GM21619 (cell line): ENCODE data around the gene GDF15.

Experiments
- ATAC-seq: cut with Tn5 transposase; IDR thresholded peaks from one replicate; pipeline ENCODE4 v1.9.1; 2021; ENCODE audit not compliant: unreplicated experiment

The GDF15 gene

DNA sequence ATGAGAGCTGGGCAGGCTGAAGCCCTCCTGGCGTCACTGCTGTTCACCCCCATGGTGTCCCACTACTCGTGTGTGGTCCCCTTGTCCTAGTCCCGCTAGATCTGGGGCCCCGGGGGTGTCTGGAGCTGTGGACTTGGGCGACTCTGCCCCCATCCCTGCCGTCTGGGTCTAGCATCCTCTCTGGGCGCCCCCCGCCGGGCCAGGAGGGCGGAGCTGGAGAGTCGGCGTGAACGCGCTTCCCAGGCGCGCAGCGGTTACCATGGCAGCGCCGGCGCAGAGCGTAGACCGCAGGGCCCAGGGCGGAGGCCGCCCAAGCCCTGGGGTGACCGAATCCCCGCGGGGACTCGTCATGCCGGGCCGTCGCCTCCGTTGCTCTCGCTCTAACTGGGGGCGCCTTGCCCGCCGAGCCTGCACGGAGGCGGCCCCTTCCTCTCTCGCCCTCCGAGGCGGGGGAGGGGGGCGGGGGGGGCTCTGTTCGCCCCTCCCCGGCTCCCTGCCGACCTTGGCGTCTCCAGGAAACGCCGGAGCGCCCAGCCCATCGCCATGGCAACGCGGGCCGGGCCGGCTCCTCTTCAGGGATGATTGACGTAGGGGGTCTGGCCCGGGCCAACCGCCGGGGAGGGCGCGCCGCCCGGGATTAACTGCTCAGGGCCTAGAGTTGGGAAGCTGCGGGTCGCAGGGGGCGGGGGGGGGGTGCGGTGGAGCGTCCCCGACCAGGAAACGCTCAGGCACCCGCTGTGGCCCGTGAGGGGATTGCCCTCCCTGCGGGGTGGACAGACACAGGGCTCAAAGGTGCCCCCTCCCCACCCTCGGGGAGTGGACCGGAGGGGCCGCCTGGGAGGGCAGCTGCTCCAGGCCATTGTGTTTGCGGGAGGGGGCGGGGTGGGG, 43.1 kb downstream of the GDF15 start:
- peak; percentile 49 for ATAC-seq

DNA sequence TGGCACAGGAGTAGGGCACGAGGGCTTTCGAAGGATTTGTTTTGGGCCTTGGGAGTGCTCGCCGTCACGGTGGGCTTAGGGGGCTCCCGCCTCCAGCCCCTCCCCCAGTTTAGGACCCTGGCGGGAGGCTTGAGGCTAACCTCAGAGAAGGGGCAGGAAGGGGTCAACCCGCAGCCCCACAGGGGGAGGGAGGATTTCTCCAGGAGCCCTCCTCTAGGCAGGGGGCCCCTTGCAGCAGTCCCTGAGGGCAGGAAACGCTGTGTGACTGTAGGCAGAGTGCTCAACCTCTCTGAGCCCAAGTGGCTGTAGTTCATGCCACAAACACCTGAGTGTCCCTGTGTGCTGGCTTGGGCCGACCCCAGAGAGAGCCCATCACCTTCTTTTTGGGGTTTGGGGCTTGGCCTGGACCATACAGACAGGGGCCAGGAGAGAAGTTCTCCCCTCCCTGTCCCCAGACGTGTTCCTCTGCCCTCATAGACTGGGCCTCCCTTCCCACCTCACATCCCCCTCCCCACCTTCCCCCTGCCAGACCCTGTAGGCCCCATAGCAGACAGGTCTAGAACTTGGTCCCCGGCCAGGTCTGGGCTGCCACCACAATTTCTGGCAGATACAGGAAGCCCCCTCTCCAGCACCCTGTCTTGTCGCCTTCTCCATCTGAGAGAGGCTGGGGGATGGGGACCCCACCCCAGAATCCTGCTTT, 43.9 kb downstream of the GDF15 start:
- ATAC-seq = no peak

DNA sequence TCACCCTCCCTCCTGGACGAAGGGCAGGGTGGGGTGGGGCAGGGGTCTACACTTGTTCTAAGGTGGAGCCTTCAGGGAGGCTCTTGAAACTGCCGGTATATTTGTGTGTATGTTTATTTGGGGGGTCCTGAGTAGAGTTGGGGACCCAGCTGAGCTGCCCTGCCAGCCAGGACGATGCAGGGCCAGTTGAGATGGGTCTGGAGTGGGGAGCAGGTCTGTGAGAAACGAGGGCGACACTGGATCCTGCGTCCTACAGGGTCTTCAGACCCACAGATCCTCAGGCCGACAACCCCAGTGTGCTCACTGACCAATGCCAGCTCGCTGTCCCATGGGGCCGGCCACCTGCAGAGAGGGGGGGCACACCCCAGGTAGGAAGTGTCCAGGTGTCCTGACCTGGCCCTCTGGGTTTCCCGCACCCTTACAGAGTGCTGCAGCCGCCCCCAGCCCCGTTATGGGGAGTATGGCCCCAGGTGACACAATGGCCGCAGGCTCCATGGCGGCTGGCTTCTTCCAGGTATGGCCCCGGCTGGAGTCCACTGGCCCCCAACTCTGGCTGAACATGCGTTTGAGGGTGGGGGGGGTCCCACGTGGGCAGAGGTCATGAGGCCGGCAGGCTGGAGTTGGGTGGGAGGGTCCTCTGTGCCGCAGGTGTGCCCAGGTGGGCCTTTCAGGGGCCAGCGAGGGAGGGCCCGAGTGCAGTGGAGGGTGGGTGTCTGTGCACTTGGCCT, 44.6 kb downstream of the GDF15 start:
- ATAC-seq = no peak

DNA sequence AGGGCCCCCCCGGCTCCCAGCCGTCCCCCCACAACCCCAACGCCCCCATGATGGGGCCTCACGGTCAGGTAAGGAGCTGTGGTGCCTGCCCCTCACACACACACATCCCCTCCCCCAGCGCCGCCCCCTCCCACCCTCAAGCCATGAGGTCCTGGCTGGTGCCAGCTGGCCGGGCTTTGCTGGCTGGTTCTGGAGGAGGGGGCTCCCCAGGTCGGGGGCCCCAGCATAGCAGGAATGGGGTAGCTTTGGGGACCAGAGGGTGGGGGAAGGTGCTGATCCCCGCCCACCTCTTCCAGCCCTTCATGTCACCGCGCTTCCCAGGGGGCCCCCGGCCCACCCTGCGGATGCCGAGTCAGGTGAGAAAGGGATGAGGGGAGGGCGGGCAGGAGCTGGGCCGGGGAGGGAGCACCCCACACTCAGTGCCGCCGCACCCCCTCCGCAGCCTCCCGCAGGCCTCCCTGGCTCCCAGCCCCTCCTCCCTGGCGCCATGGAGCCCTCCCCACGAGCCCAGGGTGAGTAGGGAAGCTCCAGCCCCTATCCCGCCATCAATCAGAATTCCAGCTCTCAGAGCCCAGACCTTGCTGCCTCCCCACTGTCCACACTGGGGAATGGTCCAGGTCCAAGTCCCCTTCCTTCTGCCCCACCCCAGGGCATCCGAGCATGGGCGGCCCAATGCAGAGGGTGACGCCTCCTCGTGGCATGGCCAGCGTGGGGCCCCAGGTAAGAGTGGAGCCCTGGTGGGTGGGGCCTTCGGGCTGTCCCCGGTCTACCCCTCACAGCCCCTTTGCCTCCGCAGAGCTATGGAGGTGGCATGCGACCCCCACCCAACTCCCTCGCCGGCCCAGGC, 45.6 kb downstream of the GDF15 start:
- ATAC-seq = no peak

DNA sequence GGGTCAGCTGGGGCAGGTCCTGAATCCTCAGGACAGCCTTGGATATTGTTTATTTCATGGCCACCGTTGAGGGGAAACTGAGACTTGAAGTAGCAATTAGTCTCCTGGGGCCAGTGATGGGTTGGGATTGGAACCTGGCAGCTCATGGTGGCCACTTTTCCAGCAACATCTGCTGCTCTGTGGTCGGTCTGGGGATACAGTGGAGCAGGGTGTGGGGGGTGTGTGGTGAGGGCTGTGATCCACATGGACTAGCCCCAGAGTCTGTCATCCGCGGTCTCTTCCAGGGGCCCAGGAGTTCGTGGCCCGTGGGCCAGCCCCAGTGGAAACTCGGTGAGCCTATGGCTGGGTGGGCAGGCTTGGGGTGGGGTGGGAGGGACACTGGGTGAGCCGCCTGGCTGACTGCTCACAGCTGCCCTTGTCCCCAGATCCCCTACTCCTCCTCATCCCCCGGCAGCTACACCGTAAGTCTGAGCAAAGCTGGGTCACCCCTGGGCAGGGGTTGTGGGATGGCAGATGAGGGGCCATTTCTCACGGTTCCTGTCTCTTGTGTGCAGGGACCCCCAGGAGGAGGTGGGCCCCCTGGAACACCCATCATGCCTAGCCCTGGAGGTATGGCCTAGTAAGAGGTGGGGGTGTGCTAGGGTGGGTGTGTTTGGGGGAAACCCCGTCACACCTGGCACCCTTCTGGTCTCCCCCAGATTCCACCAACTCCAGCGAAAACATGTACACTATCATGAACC, 46.5 kb downstream of the GDF15 start:
- ATAC-seq = no peak

DNA sequence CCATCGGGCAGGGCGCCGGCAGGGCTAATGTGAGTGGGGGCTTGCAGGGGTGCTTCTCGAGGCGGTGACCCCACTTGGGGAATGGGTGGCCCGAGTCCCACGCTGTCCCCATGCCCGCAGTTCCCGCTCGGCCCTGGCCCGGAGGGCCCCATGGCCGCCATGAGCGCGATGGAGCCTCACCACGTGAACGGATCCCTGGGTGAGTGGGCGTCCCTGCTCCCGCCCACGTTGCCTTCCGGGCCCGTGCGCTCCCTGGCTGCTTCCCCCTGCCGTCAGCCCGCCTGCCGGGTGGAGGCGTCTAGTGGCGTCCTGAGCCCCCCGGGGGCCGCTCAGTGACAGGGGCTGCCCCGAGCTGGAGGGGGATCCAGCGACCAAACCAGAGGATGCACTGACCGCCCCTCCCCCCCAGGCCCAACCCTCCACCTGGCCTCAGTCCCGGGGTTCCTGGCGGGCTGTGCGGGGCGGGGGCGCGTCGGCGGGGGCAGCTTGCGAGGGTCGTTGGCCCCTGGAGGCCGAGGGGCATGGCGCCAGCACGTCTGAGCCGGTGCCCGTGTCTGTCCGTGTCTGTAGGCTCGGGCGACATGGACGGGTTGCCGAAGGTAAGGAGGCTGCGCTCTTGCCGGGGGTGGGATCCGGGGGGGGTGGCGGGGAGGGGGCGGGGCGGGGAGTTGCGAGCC, 47.2 kb downstream of the GDF15 start:
- ATAC-seq = no peak

DNA sequence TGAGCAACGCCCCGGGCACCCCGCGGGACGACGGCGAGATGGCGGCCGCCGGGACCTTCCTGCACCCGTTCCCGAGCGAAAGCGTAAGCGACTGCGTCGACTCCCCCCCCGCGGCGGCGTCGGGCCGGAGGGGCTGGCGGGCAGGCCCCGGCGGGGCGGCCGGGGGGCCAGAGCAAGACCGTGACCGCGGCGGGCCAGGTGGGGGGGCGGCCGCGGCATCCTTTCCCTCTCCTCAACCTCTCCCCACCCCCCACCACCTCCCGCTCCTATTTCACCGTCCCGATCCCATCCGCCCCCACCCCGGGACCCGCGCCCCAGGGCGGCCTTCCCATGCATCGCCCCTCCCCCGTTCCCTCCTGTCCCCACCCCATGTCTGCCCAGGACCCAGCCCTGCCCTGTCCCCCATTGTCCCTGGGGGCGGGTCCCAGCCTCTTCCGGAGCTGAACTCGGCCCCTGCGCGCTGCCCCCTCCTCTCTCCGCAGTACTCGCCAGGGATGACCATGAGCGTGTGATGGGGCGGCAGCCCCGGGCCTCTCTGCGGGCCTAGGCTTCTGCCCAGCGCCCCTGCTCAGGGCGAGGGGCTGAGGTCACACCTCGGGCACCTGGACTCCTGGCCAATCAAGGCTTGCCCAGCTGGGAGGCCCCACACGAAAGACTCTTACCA, 47.9 kb downstream of the GDF15 start:
- no peak for ATAC-seq

DNA sequence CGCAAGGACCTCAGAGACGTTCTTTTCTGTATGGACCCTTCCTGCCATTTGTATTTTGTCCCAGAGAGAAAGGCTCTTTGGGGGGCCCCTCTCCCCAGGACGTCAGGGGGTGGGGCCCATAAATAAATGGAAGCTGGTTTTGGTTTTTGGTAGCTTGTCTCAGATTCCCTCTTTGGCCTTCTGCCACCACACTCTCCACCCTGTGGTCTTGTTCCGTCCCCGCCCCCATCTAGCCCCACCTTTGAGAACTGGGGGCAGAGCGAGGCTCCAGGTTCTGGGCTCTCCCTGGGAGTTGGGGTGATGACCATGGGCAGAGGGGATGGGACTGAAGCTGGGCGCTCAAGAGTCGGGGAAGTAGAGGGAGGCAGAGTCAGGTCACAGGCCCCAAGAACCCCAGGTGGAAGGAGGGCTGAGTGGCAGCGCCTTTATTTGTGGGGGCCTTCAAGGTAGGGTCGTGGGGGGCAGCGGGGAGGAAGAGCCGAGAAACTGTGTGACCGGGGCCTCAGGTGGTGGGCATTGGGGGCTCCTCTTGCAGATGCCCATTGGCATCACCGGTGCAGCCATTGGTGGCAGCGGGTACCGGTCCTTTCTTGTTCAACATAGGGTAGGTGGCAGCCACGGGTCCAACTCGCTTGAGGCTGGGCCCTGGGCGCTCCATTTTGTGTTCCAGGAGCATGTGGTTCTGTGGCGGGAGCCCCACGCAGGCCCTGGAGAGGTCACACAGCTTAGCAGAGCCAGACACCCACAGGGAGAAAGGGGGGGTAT, 48.6 kb downstream of the GDF15 start:
- ATAC-seq = no peak

DNA sequence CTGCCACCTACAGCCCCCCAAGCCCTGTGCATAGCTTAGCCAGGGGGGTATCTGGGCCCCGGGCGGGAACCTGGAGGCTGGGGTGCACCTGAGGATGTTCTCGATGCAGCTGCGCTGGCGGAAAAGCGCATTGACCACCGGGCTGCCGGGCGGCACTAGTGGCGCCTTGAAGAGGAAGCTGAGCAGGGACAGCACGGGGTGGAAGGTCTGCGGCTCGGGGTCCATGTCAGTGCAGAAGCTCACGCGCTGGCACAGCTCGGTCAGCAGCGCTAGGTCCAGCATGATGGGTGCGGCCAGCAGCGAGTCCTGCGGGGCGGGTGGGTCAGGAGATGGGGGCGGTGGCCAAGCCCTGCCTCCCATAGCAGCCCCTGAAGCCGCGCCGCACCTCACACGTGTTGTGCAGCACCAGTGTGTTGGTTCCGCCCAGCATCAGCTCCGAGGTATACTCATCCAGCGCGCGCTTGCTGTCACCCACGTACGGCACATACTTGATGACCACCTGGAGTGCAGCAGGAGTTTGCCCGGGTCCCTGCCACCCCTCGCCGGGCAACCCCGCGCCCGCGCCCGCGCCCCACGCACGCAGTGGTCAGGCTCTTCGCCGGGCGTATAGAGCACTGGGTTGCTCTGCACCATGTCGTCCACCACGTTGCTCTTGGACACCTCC, 49.4 kb downstream of the GDF15 start:
- no peak for ATAC-seq

DNA sequence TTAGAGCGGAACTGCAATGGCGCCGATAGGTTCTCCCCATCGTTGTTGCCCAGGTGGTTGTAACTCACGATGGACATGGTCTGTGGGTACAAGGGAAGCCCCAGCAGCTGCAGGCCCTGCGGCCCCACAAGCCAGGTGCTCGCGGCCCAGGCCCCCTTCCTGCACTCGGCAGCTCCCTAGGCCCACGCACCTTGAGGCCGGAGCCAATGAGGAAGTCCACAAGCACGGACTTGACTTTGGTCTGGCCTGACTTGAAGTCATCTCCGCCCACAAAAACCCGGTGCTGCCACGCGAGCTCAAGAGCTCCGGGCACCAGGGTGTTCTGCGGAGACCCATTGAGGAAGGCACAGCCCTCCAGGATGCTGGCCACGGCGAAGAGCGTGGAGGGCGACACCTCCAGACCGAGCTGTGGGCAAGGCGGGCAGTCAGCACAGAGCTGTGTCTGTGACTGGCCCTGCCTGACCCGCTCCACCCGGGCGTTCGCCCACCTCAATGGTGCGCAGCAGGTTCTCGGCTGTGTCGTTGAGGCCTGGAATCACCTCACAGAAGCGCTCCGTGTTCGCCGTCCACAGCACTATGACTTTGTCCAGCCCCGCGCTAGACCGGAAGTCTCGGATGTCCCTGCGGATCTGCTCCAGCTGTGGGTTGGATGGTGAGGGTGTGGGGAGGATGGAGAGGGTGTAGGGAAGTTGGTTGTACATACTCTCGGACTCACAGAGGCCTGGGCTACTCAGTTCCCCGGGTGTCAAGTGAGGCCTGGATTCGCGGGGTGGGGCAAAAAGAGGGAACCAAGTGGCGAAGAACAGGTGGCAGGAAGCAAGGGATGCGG, 50.1 kb downstream of the GDF15 start:
- ATAC-seq = no peak

DNA sequence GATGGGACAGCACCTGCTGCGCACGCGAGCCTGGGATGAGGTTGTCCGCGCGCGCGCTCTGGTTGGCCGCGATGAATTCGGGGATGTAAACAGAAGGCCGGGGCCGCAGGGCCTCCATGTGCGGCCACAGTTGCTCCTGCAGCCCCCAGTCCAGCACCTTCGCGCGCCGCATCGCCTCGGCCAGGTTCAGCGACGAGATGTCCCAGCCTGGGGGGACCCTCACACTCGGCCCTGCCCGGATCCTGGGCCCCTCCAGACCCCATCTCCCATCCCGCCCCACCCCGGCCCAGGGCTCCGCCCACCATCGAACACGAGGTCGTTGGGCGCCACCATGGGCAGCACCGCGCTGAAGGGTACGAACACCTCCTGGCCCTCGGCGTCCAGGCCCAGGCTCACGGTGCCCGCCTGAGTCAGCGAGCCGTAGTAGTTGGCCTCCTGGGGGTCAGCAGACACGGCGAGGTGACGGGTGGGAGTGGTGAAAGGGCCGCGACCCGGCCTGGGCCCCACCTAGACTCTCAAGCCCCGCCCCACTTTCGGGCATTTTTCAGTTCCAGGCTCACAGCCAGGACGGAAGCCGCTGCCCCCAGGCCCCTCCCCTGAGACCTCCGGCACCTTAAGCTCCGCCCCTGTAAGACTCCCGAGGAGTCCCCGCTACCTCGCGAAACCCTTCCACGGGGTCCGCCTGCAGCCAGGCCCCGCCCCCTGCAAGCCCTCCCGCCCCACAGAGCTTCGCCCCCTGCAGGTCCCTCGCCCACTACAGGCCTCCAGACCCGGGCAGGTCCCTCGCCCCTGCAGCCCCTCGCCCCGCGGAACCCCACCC, 50.9 kb downstream of the GDF15 start:
- no peak for ATAC-seq

DNA sequence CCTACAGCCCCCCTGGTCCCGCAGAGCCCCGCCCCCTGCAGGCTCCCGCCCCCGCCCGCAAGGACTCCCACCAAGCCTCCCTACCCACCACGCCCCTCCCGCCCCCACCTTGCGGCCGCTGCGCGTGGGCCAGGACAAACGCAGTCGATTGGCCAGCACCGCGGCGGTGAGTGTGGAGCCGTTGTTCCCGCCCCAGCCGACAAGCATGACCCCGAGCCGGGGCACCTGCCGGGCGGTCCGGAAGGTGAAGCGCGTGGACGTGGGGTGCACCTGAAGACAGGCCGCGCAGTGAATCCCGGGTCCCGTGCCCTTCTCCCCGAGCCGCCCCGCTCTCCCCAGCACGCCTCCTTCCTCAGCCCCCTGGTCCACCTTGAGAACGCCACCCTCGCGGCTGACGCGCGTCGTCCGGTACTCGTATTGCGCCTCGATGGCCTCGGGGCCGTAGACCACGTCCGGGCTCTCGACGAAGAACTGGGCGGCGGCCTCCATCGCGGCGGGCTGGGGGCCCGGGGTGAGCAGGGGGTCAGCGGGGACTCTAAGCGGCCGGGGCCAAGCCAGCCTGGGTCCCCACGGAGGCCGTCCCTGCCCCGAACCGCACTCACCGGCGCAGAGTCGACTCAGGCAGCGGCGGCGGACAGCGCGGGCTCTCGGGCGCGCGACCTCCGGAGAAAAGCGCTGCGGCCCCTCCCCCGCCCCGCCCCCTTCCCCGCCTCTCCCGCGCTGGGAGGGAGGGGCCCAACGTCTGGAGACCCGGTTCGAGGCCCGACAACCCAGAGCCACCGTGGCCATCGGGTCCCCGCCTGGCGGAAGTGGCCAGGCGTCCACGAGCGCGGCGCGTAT, 51.8 kb downstream of the GDF15 start, which contains the start of gene ISYNA1:
Gene ISYNA1, minus strand, starts transcription at position 643 of the 840 bp plus-strand sequence. Its CDS starts 154 bp downstream, at position 489.
- no peak for ATAC-seq

DNA sequence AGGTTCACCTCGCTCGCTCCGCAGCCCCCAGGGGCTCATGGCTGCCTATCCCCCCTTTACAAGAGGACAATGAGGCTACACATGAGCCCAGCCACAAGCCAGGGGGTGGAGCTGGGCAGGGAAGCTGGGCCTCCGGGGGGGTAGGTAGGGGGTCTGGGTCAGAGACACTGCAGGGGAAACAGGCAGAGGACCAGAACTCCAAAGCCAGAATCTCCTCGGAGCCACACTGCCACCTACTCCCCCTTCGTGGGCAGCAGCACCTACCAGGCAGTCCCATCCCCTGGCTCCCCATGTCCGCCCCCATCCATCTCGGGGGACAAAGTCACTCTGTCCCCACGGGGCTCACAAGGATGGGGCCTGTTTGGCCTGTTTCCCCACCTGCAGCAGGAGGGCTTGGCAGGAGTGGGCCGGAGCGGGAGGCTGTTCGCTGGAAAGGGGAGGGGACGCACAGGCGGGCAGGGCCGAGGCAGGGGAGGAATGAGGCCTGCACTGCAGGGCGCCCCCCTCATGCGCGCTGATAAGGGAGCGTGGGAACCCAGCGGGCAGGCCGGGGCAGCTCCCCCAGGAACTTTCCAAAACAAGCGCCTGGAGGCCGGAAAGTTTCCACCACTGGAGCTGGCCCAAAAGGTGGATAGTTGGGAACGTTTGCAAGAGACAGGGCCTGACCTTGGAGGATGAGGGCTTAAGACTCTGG, 52.5 kb downstream of the GDF15 start:
- no peak for ATAC-seq
